OCI-LY1 (cell line): ENCODE measurements around the gene C22orf39.

ENCODE experiments used
- EZH2 ChIP-seq: fragments of 200-600 bp; sonication (generic), shearing (Covaris generic); IDR thresholded peaks from 2 replicates; pipeline ENCODE4 v1.8.0; 2017; ENCODE audit warnings: borderline replicate concordance, mixed run types, mild to moderate bottlenecking, antibody characterized with exemption, low read length, moderate library complexity, mixed read lengths
- TF ChIP-seq, protein P1 (sequence below): fragments of 200-600 bp; sonication (generic), shearing (Covaris generic); IDR thresholded peaks from 2 replicates; pipeline ENCODE4 v1.5.1; 2017; ENCODE audit warnings: mild to moderate bottlenecking, antibody characterized with exemption, low read length, moderate library complexity, mixed read lengths

- TF ChIP-seq, protein P1, sequence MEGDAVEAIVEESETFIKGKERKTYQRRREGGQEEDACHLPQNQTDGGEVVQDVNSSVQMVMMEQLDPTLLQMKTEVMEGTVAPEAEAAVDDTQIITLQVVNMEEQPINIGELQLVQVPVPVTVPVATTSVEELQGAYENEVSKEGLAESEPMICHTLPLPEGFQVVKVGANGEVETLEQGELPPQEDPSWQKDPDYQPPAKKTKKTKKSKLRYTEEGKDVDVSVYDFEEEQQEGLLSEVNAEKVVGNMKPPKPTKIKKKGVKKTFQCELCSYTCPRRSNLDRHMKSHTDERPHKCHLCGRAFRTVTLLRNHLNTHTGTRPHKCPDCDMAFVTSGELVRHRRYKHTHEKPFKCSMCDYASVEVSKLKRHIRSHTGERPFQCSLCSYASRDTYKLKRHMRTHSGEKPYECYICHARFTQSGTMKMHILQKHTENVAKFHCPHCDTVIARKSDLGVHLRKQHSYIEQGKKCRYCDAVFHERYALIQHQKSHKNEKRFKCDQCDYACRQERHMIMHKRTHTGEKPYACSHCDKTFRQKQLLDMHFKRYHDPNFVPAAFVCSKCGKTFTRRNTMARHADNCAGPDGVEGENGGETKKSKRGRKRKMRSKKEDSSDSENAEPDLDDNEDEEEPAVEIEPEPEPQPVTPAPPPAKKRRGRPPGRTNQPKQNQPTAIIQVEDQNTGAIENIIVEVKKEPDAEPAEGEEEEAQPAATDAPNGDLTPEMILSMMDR = no peak
- no peak for TF ChIP-seq EZH2
Measured at GRCh38 chr22:19419086-19419463, 28.4 kb downstream of the C22orf39 start.
